Prostate gland (tissue), 2 donors: ENCODE results near the gene NANOGP8. TPM values are rescaled to one million over a fixed set of nuclear protein-coding genes. Genes with fewer than 3 reads are reported as not detected.

Source experiments
- DNase-seq: peaks from one replicate; pipeline ENCODE4 v3.0.0-alpha.2; 2019; ENCODE audit warnings: low spot score
- H3K27ac ChIP-seq, 2 donors: fragments of 200-600 bp; sonication (generic); 2 replicates each; pipeline ENCODE4 v1.5.1; 2017 to 2019
- H3K27me3 ChIP-seq: fragments of 200-600 bp; sonication (generic); replicated peaks from 2 replicates; pipeline ENCODE4 v1.5.1; 2019; ENCODE audit not compliant: insufficient read depth
- H3K36me3 ChIP-seq, 2 donors: fragments of 200-600 bp; sonication (generic); 1 replicate in 1 of 2; 2 replicates in 1 of 2; pipeline versions ENCODE4 v1.5.1 to v1.8.1; 2017 to 2019
- H3K4me1 ChIP-seq: fragments of 200-600 bp; sonication (generic); replicated peaks from 2 replicates; pipeline ENCODE4 v1.5.1; 2019
- H3K4me3 ChIP-seq, 2 donors: fragments of 200-600 bp; sonication (generic); 2 replicates each; pipeline ENCODE4 v1.5.1; 2017 to 2019
- H3K9me3 ChIP-seq: fragments of 200-600 bp; sonication (generic); 2 replicates; pipeline ENCODE4 v1.5.1; 2017
- CTCF ChIP-seq, 4 experiments: fragments of 200-600 bp in 2 of 4; fragments of 450-650 bp in 2 of 4; sonication (generic) in 2 of 4; IDR thresholded peaks; 1 replicate in 3 of 4; 2 replicates in 1 of 4; pipeline ENCODE4 v1.5.1; 2016 to 2019; ENCODE audit warnings: antibody characterized with exemption in 4 of 4, mild to moderate bottlenecking in 2 of 4, moderate library complexity in 2 of 4
- POLR2A ChIP-seq: fragments of 450-650 bp; IDR thresholded peaks from one replicate; pipeline ENCODE4 v1.6.1; 2016; ENCODE audit warnings: antibody characterized with exemption, mild to moderate bottlenecking
- POLR2AphosphoS5 ChIP-seq: sonication (generic); formaldehyde crosslinking; IDR thresholded peaks from one replicate; pipeline ENCODE4 v1.6.1; 2017; ENCODE audit warnings: antibody characterized with exemption
- WGBS: methylation state at CpG from one replicate; pipeline ENCODE4 v1.1.5; 2018; 5-methylcytosine and 5-hydroxymethylcytosine counted together
- intact Hi-C: fragments of 100-400 bp; cut with DNase I; formaldehyde crosslinking; loops from one replicate; pipeline ENCODE4 v1.14.2; 2022
- total RNA-seq, 2 donors: library from RNA; depleted of rRNA; stranded (reverse); fragments of >200 nt; gene quantifications; one replicate each; pipeline ENCODE4 v1.1.0, GENCODE V29; 2016

NANOGP8 gene
- total RNA-seq, 2 donors from 2014 or later = 2.9 TPM; not detected in 1

- intact Hi-C loops = no loop called here
- peaks cover 4% of the 10 kb centered on the region for H3K4me1 ChIP-seq
- H3K27me3 ChIP-seq = no peaks in the 10 kb centered on the region
- no peaks in the 10 kb centered on the region for H3K36me3 ChIP-seq
- TF ChIP-seq POLR2AphosphoS5 (no peak), POLR2A (no peak), CTCF (IDR thresholded peaks at IDR 0.05) (no peak)
- H3K4me3 ChIP-seq = no peak overlapping the region
- H3K9me3 ChIP-seq = no peaks in the 10 kb centered on the region
- no peak for DNase-seq
- 90% methylated on average over 1 of the region's 1 CpG for WGBS
- H3K27ac ChIP-seq = no peak overlapping the region
Observed at GRCh38 chr15:35126236-35126635, 41.1 kb upstream of the NANOGP8 start.

- no peaks in the 10 kb centered on the region for H3K36me3 ChIP-seq
- no peaks in the 10 kb centered on the region for H3K27me3 ChIP-seq
- H3K4me1 ChIP-seq = peaks cover 4% of the 10 kb centered on the region
- TF ChIP-seq POLR2A (no peak), POLR2AphosphoS5 (no peak), CTCF (IDR thresholded peaks at IDR 0.05) (no peak)
- no peaks in the 10 kb centered on the region for H3K9me3 ChIP-seq
- H3K27ac ChIP-seq = no peak overlapping the region
- no peak overlapping the region for H3K4me3 ChIP-seq
- DNase-seq = no peak
- intact Hi-C loops = no loop called here
Observed at GRCh38 chr15:35123743-35124142, 38.6 kb upstream of the NANOGP8 start.

GRCh38 chr15:35121611-35122359 lies 36.7 kb upstream of the NANOGP8 start:
- no peaks in the 10 kb centered on the region for H3K36me3 ChIP-seq
- WGBS = 95% methylated on average over 47 of the region's 47 CpGs
- intact Hi-C loops = no loop called here
- H3K9me3 ChIP-seq = no peaks in the 10 kb centered on the region
- H3K27ac ChIP-seq = no peak overlapping the region
- DNase-seq = no peak
- no peak for TF ChIP-seq POLR2AphosphoS5
- no peak for TF ChIP-seq POLR2A
- peaks cover 4% of the 10 kb centered on the region for H3K4me1 ChIP-seq
- H3K4me3 ChIP-seq = no peak overlapping the region
- no peaks in the 10 kb centered on the region for H3K27me3 ChIP-seq

GRCh38 chr15:35120173-35120572 lies 35.1 kb upstream of the NANOGP8 start:
- Histone ChIP-seq H3K27me3 (no peaks in the 10 kb centered on the region), H3K9me3 (no peaks in the 10 kb centered on the region), H3K27ac (no peak overlapping the region), H3K4me1 (peaks cover 4% of the 10 kb centered on the region), H3K4me3 (no peak overlapping the region), H3K36me3 (no peaks in the 10 kb centered on the region)
- intact Hi-C loops = no loop called here
- no peak for DNase-seq
- TF ChIP-seq CTCF (IDR thresholded peaks at IDR 0.05) = no peak
- TF ChIP-seq POLR2AphosphoS5 = no peak
- WGBS = 89% methylated on average over 6 of the region's 6 CpGs

GRCh38 chr15:35118960-35119359 lies 33.9 kb upstream of the NANOGP8 start:
- 15% methylated on average over 2 of the region's 2 CpGs for WGBS
- intact Hi-C loops = no loop called here
- peaks cover 4% of the 10 kb centered on the region for H3K4me1 ChIP-seq
- H3K4me3 ChIP-seq = no peak overlapping the region
- H3K27ac ChIP-seq = no peak overlapping the region
- H3K36me3 ChIP-seq = no peaks in the 10 kb centered on the region
- H3K9me3 ChIP-seq = no peaks in the 10 kb centered on the region
- no peak for DNase-seq
- TF ChIP-seq POLR2A = no peak
- TF ChIP-seq CTCF (IDR thresholded peaks at IDR 0.05) = no peak
- no peak for TF ChIP-seq POLR2AphosphoS5
- H3K27me3 ChIP-seq = no peaks in the 10 kb centered on the region
